Ramos (cell line): ENCODE data around the gene XPO6.

ENCODE experiments used
- in situ Hi-C: fragments of 300-500 bp; cut with MboI; formaldehyde crosslinking; loops from one replicate; pipeline ENCODE4 v1.14.3; 2022; ENCODE audit warnings: low sequenced_read_pairs; ENCODE audit not compliant: unreplicated experiment

Gene XPO6

GRCh38 chr16:28187595-28188004, 24.2 kb downstream of the XPO6 start:
- in situ Hi-C loops, result no loop called here

DNA sequence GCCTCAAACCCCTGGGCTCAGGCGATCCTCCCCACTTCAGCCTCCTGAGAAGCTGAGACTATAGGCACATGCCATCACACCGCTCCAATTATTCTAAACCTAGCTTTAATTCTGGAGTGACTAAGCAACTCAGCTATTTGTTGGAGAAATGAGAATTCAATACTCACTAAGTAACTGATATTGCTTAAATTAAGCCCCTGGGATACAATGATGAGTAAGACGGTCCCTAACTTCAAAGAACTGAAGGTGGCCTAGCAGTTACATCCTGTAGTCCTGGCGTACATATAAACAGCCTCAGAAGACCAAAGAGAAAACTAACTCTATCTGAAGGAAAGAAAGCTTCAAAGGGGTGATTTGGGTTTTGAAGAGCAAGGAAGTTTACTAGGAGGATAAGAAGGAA, 25.0 kb downstream of the XPO6 start:
- in situ Hi-C loops, result no loop called here

DNA sequence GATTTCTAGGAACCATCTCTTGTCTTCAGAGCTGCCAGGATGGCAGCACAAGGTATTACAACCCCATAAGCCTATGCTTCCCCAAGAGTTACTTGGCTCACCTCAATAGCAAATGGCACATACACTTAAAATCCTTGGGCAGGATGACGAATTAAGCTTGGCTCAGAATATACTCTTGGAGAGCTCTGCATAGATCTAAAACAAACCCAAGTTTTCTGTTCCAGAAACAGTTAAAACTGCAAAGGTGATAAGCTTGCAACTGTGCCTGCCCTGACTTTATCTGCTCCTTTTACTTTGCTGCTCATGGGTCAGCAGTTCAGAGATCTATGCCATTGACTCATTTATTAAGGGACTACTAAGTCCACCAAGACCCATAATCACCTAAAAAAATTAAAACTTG, 26.1 kb downstream of the XPO6 start:
- in situ Hi-C loops, result no loop called here

DNA sequence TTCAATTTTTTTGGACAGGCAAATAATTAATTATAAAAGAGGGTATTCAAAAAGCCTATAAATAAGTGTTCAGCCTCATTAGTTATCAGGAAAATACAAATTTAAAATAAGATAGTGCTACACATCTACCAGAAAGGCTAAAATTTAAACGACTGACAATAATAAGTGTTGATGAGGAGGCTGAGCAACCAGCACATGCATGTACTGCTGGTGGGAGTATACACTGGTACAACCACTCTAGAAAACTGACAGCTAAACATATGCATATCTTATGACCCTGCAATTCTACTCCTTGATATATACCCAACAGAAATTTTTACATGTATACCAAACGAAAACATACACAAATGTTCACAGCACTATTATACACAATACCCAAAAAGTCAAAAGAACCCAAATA, 27.1 kb downstream of the XPO6 start:
- in situ Hi-C loops, result no loop called here

- in situ Hi-C loops, result no loop called here
Observed at GRCh38 chr16:28183930-28184329, 27.8 kb downstream of the XPO6 start.

DNA sequence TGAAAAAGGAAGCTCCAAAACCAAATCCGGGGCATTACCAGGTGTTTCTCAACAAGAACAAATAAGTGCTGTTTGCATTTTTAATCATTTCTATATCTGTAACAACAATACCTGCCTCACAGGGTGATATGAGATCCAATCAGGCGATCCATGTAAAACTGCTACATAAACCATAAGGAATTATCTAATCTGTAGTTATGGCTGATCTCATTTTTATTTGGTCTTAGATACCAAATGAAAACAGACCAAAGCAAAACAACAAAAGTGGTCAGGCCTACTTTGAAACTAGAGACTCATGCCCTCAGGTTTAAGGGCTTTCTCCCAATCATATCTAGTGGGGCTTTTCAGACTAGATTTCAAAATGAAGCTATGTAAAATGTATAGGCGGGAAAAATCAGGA, 28.3 kb downstream of the XPO6 start:
- in situ Hi-C loops, result no loop called here

- in situ Hi-C loops, result no loop called here
Observed at GRCh38 chr16:28182801-28183200, 29.0 kb downstream of the XPO6 start.

GRCh38 chr16:28182183-28182582, 29.6 kb downstream of the XPO6 start:
- in situ Hi-C loops, result no loop called here

DNA sequence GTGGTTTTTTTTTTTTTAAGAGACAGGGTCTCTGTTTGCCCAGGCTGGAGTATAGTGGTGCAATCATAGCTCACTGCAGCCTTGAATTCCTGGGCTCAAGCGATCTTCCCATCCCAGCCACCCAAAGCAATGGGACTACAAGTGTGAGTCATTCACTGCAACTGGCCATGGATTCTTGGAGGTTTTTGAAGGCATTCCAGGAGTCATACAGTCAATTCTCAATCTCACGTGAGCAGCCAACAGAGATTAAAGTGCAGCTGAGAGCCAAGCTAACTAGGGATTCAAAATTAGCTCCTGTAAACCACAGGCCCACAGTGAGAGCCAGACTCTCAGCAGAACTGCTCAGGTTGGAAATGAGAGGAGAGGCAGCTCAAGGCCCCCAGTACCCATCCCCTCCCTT, 30.2 kb downstream of the XPO6 start:
- in situ Hi-C loops, result no loop called here

DNA sequence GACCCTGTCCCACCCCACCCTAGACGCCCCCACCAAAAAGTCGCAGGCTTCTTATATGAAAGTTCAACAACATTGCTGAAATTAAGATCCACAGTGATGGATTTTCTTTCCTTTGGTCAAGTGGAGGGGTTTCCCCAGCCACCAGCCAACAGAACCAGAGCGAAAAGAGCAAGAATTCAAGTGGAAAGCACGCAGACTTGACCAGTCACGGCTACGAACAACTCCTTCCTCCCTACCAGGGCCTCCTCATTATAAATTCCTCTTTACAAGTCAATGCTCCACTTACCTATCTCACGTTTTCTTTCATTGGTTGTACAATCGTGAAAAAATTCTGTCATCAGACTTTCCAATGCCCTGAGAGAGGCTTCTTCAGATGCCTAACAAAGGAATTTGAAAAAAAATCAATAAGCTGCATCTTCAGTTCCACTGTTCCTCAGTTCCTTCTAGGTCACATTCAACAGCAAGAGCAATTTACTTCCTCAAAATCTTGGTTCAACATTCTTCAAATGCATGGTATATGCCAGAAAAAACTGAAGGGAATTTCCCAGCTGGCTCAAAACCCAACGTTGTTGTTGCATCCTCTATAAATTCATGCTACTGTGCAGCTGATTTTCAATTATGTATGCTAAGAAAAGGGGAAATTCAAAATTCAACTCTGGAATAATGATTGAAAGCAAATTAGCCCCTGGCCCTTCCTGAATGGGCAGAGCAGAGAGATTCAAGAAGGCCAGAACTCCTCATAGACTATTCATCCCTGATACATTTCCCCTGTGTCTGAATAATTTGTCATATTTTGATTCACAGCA, 30.9 kb downstream of the XPO6 start:
- in situ Hi-C loops, result no loop called here

GRCh38 chr16:28179354-28179753, 32.4 kb downstream of the XPO6 start:
- in situ Hi-C loops, result no loop called here

DNA sequence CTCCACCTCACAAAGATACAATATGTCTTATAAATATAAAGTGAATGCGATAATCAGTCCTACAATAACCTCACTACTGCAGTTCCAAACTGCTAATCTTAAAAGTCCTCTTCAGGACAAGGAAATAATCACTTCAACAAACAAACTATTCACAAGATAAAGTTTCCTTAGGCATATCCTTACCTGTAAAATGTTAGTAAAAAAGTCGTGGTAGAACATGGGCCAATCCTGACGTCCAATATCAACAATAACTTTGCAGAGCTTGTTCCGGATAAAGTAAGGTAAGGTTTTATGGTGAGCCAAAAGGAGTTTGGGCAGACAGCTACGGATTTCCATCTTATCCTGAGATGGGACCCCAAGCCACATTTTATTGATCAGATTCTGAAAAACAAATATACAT, 36.0 kb downstream of the XPO6 start:
- in situ Hi-C loops, result no loop called here

DNA sequence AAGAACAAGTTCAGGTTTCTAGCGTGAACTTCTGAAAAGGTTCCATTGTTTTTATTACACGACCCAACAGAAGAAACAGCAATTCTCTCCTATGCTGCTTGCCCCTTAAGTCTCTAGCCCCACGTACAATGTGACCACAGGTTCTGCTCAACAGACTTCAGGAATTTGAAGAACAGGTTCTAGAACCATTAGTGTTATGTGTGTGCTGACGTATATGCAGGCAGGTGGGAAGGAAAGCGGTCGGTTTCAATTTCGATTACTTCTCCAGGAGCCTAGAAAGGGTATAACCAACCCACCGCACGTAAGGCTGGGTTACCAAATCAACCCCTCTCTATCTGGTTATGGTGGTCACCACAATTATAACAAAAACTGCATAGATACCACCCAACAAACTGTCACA, 39.4 kb downstream of the XPO6 start:
- in situ Hi-C loops, result no loop called here

GRCh38 chr16:28171816-28172215, 39.9 kb downstream of the XPO6 start:
- in situ Hi-C loops, result no loop called here

GRCh38 chr16:28168991-28169554, 42.7 kb downstream of the XPO6 start:
- in situ Hi-C loops, result no loop called here

GRCh38 chr16:28167730-28168129, 44.0 kb downstream of the XPO6 start:
- in situ Hi-C loops, result no loop called here

DNA sequence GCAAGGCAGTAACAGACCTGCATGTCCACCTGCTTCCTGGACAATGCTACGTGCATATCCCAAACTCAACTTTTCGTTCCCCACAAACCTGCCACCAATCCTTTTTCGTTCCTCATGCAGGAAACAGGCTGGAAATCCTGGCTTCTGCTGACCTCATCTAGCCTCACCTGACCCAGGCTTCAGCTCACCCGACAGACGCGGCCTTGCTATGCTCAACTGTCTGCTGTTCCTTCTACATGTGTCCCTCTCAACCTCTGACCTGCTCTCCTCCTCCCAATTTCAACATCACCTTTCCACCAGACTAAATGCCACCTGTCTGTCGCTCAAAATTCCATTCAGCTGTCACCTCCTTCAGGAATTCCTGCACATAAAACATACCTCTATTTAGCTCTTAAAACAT, 44.5 kb downstream of the XPO6 start:
- in situ Hi-C loops, result no loop called here

DNA sequence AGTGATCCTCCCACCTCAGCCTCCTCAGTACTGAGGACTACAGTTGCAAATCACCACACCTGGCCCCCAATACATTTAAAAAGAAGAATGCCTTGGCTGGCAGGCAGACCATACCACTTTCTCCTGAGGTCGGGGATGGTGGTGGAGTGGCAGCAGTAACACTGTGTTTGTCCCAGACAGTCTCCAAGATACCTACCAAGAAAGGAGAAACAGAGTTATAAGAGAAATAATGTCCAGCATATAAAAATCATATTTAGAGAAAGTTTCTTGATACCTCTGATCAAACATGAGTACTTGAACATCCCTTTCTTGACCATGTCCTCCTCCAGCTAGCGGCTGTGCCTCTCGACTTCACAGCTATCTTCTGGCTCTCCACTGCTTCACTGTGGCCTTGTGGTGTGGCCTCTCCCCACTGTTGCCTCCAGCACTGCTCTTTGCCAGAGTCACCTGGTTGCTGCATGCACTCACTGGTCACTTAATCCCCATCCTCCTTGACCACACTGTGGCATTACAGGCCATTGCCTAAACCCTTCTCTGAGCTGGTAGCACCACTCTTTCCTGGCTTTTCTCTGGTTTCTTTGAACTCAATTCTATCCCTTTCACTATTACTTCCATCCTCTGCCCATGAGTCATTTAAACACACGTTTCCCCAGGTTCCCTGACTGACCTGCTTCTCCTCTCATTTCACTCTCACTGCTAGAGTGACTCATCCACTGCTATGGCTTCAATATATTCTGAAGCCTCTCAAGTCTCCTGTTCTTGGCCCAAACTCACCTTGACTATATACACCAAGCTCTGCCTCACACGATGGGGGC, 45.2 kb downstream of the XPO6 start:
- in situ Hi-C loops, result no loop called here

DNA sequence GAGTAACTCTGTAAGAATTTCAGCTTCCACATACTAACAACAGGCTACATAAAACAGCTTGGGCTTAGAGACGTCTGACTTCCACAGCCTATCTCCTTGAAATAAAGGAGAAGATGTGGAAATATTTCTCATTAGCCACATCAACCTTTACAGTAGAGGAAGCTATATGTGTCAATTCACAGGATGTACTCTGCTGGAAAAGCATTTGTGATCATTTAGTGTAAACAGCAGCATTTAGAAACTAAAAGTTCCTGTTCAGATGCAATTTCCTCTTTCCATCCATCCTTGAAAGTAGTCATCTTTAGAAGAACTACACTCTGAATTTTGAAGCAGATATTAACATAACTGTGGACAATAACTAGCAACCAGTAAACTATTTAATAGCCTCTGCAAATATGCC, 46.2 kb downstream of the XPO6 start:
- in situ Hi-C loops, result no loop called here

GRCh38 chr16:28164140-28164539, 47.6 kb downstream of the XPO6 start:
- in situ Hi-C loops, result no loop called here

DNA sequence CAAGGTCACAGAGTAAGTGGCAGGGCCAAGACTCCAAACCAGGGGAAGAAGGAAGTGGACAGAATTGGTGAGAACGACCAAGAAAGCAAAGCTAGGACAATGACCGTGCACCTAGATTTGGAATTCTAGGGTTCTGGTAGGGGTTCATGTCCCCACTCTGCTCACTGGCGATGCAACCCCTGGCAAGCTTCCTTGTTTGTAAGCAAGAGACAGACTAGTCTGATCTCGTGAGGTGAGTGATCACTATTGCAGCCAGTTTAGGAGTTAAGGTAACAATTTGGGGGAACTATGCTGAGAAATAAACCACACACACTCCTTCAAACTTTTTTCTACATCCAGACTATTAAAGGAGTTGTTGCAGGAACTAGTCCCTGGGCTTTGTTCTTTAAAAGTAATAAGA, 48.1 kb downstream of the XPO6 start:
- in situ Hi-C loops, result no loop called here
